Eye (tissue), 1 donor: ENCODE data around the gene RASAL1.

Experiments
- DNase-seq: peaks from one replicate; pipeline ENCODE4 v3.0.0-alpha.2; 2015

The RASAL1 gene

DNA sequence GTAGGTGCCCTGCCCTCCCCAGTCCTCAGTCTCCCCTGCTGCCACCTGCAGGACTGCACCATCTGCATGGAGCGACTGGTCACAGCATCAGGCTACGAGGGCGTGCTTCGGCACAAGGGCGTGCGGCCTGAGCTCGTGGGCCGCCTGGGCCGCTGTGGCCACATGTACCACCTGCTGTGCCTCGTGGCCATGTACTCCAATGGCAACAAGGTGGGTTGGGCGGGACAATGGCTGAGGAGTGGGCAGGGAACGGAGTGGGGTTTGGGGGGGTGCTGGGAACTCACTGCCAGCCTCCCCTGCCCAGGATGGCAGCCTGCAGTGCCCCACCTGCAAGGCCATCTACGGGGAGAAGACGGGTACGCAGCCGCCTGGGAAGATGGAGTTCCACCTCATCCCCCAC, 40.8 kb downstream of the RASAL1 start:
- DNase-seq, result no peak

DNA sequence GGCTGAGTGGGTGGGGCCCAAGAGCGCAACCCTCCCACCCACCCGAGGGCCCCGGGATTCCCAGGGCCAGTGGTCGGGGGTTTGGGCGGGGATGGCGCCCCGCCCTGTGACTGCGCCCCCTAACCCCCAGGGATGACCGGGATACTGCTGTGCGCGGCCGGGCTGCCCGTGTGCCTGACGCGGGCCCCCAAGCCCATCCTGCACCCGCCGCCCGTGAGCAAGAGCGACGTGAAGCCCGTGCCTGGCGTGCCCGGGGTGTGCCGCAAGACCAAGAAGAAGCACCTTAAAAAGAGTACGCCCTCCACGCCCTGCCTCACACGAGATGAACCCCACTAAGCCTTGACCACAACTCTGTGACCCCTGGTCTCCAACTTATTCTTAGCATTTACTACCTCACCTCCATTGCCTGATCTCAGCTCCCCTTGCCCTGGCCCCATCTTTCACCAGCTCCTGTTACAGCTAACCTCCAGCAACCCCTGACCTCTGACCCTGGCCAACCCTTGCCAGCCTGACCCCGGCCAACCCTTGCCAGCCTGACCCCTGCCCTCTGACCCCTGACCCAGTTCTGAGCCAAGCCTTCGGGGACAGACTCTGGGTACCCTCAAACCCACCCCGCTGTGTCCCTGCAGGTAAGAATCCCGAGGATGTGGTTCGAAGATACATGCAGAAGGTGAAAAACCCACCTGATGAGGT, 42.0 kb downstream of the RASAL1 start:
- no peak for DNase-seq

- DNase-seq, result peak; percentile 25
Observed at GRCh38 chr12:113092607-113093408, 42.8 kb downstream of the RASAL1 start.

DNA sequence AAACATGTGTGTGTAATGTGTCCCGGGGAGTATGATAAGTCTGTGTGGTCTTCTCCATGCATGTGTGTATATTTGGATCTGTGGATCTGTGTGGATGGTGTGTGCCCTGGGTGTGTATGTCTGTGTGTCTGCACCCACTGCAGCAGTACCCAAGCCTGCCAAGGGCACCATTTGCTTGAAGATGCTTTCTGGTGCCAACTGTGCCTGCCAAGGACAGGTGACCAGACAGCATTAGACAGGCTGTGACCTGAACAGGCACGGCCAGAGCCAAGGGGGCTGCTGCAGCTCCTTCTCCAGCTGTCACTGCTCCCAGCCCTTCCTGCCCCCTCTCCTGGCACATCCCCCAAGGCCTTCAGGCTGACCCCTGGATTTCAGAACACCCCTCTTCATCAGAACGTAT, 44.1 kb downstream of the RASAL1 start:
- no peak for DNase-seq

DNA sequence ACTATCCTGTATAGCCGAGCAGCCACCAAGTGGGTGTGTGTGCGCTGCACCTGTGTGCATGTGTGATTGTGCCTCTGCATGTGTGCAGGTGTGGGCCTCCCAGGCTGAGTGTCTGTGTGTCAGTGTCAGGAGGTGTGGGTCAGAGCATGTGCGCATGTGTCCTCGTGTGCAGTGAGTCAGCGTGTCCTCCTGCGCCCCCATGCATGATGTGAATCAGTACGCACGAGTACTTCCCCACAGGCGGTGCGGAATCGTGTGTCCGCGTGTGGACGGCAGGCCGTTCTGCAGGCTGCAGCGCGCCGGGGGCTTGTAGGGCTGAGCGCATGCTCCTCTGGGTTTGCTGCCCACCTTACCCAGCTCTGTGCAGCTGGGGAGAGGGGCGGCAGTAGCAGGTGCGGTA, 44.8 kb downstream of the RASAL1 start:
- no peak for DNase-seq

GRCh38 chr12:113089839-113090238, 45.7 kb downstream of the RASAL1 start:
- no peak for DNase-seq

GRCh38 chr12:113088971-113089756, 46.4 kb downstream of the RASAL1 start:
- no peak for DNase-seq

GRCh38 chr12:113088037-113088436, 47.5 kb downstream of the RASAL1 start:
- no peak for DNase-seq

GRCh38 chr12:113087193-113087592, 48.4 kb downstream of the RASAL1 start:
- no peak for DNase-seq

DNA sequence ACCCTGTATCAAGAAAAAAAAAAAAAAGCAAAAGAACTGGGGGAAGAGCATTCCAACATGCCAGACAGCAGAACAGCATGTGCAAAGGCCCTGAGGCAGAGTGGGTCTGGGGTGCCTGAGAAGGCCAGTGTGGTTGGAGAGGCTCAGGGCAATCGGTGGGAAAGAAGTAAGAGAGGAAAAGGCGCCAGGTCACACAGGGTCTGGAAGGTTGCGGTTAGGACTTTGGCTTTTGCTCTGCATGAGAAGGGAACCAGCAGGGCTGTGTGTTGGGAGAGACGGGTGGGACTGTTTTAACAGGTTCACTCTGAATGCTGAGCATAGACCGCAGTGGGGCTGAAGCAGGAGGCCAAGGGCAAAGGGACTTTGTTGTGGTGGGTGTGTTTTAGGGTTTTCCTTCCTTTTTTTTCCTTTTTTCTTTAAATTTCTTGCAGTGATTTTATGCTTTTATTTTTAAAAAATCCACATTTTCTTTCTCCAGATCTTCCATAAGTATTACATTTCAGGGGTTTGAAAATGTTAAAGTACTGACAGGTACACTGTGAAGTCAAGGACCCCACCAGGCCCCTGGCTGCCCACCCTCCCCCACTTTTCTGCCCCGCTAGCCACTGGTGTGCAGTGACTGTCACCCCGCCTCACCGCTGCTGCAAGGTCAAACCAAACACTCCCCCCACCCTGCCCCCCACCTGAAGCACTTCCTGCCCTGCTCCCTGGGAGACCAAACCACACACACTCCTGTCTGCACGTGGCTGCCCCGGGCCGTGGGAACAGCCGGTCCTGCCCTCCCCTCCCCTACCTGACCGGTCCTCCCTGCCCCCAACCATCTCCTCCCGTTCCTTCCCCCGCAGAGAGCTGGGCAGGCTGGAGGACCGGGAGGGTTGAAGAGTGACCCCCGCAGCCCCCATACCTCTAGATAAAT, 49.1 kb downstream of the RASAL1 start:
- no peak for DNase-seq

GRCh38 chr12:113083863-113084435, 51.6 kb downstream of the RASAL1 start:
- no peak for DNase-seq

DNA sequence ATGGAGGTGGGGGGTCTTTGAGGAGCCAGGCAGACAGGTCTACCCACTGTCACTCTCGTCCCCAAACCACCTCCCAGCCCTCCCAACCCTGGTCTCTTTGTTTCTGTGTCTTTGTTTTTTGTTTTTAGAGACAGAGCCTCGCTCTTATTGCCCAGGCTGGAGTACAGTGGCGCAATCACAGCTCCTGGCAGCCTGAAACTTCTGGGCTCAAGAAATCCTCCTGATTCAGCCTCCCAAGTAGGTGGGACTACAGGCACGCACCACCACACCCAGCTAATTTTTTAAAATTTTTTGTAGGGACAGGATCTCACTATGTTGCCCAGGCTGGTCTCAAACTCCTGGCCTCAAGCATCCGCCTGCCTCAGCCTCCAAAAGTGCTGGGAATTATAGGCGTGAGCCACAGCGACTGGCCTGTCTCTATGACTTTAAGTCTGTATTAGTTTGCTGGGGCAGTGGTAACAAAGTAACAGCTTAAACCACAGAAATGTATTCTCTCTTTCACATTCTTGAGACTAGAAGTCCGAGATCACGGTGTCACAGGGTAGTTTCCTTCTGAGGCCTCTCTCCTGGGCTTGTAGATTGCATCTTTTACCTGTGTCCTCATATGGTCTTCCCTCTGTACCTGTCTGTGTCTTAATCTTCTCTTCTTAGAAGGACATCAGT, 52.9 kb downstream of the RASAL1 start:
- no peak for DNase-seq

DNA sequence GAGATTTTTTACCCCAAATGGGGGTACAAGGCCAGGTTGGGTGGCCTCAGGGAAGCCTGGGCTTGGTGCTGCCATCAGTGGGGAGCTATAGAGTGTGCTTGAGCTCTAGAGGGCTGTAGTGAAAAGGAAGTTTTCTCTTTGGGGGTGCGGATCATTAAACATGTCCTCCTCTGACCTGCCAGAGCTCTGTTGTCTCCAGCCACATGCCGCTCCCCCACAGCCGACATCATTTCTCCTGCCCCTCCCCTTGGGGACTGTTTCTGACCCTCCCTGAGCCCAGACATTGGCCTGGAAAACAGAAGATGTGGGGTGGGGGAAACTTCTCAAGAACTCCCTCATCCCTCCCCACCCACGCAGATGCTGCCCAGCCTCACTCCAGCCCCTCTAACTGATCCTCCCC, 53.7 kb downstream of the RASAL1 start:
- DNase-seq, result no peak

GRCh38 chr12:113077859-113078255, 57.7 kb downstream of the RASAL1 start:
- no peak for DNase-seq

DNA sequence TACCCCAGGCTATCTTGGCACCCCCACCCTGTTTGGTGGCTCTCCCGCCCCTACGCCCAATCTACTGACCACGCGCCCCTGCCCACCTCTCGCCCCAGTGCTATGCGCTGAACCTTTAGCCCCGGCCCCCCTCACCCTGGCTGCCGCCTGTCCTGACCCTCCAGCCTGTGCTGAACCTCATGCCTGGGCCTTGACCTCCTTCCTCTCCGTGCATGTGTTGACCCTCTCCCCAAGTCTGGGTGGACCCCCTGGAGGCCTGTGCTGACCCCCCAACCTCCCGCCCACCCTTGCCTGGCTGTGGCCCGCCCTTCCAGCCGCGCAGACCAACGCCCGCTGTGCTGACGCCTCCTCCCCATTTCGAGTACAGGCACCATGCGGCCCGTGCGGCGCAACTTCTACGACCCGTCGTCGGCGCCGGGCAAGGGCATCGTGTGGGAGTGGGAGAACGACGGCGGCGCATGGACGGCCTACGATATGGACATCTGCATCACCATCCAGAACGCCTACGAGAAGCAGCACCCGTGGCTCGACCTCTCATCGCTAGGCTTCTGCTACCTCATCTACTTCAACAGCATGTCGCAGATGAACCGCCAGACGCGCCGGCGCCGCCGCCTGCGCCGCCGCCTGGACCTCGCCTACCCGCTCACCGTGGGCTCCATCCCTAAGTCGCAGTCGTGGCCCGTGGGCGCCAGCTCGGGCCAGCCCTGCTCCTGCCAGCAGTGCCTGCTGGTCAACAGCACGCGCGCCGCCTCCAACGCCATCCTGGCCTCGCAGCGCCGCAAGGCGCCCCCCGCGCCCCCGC, 58.3 kb downstream of the RASAL1 start:
- no peak for DNase-seq

DNA sequence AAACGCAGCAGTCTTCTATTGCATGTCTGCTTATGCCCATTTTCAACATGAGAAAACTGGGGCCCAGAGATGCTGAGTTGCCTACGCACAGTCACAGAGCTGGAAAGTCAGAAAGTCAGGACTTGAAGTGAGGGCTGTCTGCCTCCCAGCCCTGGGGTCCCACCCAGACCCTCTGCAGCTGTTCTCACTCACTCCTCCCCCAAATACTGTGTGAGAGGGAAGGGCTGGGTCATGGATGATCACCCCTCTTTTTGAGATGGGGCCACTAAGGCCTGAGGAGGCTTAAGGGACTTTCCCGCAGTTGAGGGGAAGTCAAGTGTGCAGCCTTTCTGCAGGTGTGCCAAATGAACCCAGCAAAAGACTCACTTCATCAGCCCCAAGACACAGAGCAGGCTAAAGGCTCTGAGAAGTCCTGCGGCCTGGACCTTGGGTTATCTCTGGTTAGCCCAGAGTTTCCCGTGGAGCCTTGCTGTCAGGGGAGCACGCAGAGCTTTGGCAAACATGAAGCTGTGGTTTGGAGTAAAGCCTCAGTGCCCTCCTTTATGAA, 60.4 kb downstream of the RASAL1 start:
- DNase-seq, result no peak

GRCh38 chr12:113073586-113073985, 62.0 kb downstream of the RASAL1 start:
- DNase-seq, result no peak

DNA sequence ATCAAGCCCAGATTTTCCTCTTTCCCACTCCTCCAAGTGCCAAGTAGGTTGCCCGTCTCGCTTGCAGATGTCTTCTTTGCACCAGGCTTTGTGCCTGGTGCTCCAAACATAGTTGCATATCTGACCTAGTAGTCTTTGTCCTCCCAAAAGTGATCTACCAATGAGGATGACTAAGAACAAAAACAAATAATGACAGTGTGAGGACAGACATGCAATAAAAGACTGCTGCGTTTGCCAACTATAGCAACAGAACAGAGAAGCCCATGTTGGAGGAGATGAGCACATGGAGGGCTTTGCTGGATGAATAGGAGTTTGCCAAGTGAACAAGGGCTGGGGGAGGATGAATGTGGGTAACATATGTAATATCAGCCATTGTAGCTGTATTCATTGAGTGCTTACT, 63.4 kb downstream of the RASAL1 start:
- DNase-seq, result no peak

- DNase-seq, result peak; percentile 61
Observed at GRCh38 chr12:113071135-113072112, 64.1 kb downstream of the RASAL1 start.
